Measurements from ENCODE around the gene SPIC. TPM values are rescaled to one million over a fixed set of nuclear protein-coding genes. Genes with fewer than 3 reads are reported as not detected.

The SPIC gene
- total and polyA plus RNA-seq, 4 donors: 0.32 to 17.7 (median 1.8) TPM

DNA sequence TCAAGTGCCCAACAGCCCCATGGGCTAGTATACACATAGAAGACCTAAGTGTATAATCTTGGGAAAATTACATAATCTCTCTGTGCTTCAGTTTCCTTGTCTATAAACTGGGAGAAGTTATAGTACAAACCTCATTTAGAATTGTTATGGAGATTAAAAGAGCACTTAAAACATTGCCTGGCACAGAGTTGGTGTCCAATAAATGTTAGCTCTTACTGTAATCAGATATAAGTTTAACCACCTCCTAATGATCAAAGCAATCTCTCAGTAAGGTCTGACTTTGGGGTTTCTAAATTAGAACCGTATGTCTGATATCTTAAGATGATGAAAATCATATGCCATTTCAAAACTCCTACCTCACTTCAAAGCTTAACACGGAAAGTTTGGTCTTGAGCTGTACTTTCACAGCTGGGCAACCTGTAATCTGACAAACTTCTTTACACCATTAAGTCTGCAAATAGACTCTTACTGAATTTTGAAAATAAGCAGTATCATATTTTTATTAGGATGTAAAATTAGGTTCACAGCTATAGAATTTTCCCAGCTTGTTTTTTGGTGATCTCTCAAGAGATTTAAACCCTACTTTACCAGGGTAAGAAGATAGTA lies 61.0 kb downstream of the SPIC start:
- TF ChIP-seq RAD21 (IDR thresholded peaks at IDR 0.05): no peak
- Histone ChIP-seq H3K9me3 (ENCODE audit: control insufficient read depth in 4 of 4, low read length in 3 of 4) (no peaks in the 10 kb centered on the region), H3K4me3 (ENCODE audit: low read depth in 1 of 3, low read length in 3 of 3) (no peak overlapping the region), H3K27me3 (ENCODE audit: control insufficient read depth in 4 of 4, insufficient read depth in 4 of 4, low read length in 3 of 4) (no peaks in the 10 kb centered on the region), H3K9ac (ENCODE audit: low read depth in 1 of 2, low read length in 2 of 2) (no peak overlapping the region), H3K4me1 (ENCODE audit: control insufficient read depth in 4 of 4, insufficient read depth in 4 of 4, low read length in 3 of 4) (no peaks in the 10 kb centered on the region), H3K27ac (ENCODE audit: low read depth in 1 of 2, low read length in 2 of 2) (no peak overlapping the region), H3K36me3 (ENCODE audit: control insufficient read depth in 4 of 4, insufficient read depth in 3 of 4, low read depth in 1 of 4, low read length in 3 of 4) (no peaks in the 10 kb centered on the region)
- no peak for DNase-seq (ENCODE audit: low spot score)
- 77% methylated on average over 2 of the region's 2 CpGs for WGBS

Small RNA genes lying within 50 kb of the gene (small RNA-seq; reads per million reads assigned to genes)
- gene RF00019 (not detected), gene RNA5SP367 (not detected), gene RNU5E-5P (1.5 reads per million, percentile 85 among the genes with 10 or more reads in this experiment)

Other genes starting within 250 kb of the SPIC start
- gene UTP20, start 195.2 kb upstream of the SPIC start, total RNA-seq: 10 to 100 TPM in 1 of 2 donors, 1 to 10 TPM in 1; 6.6 to 10.1 TPM
- 1 to 10 TPM; 1.5 to 2.1 TPM for gene UTP20, start 195.2 kb upstream of the SPIC start, polyA plus RNA-seq
- gene ARL1, start 67.6 kb upstream of the SPIC start, total RNA-seq: 10 to 100 TPM; 29.2 to 44.8 TPM
- 10 to 100 TPM; 33.3 to 40.3 TPM for gene ARL1, start 67.6 kb upstream of the SPIC start, polyA plus RNA-seq
- gene MYBPC1, start 119.6 kb downstream of the SPIC start, total RNA-seq: under 1 TPM in 1 of 2 donors, not detected in 1; under 0.01 TPM
- gene MYBPC1, start 119.6 kb downstream of the SPIC start, polyA plus RNA-seq: not detected
- 10 to 100 TPM; 51.5 to 96.6 TPM for gene CHPT1, start 222.3 kb downstream of the SPIC start, total RNA-seq
- 10 to 100 TPM; 57.9 to 65.5 TPM for gene CHPT1, start 222.3 kb downstream of the SPIC start, polyA plus RNA-seq

Measured in liver (tissue), 10 donors.